Cardiac fibroblast (primary cell): Measurements from ENCODE around the gene ABCC9.

ENCODE experiments used
- DNase-seq, 2 donors: peaks; one replicate each; pipeline versions ENCODE4 v3.0.0 to v3.0.0-alpha.2; 2010; ENCODE audit warnings: low read depth in 2 of 2
- H3K4me3 ChIP-seq, 2 donors: replicated peaks in 1 of 2; 1 replicate in 1 of 2; 2 replicates in 1 of 2; pipeline ENCODE4 v1.5.1; 2011; ENCODE audit warnings: low read depth in 2 of 2, low read length in 2 of 2, mild to moderate bottlenecking in 2 of 2, moderate library complexity in 1 of 2
- TF ChIP-seq, protein P1 (sequence below): IDR thresholded peaks from one replicate; pipeline ENCODE4 v1.5.1; 2011; ENCODE audit warnings: low read depth, mild to moderate bottlenecking, low read length, inconsistent platforms

ABCC9 gene

DNA sequence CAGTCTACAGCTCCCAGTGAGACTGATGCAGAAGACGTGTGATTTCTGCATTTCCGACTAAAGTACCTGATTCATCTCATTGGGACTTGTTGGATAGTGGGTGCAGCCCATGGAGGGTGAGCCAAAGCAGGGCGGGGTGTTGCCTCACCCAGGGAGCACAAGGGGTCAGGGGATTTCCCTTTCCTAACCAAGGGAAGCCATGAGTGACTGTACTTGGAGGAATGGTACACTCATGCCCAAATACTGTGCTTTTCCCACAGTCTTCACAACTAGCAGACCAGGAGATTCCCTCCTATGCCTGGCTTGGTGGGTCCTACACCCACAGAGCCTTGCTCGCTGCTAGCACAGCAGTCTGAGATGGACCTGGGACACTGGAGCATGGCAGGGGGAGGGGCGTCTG, 21.0 kb upstream of the ABCC9 start:
- peak in 1 of 2 donors; percentile 82 for DNase-seq
- H3K4me3 ChIP-seq, result no peak overlapping the region
- TF ChIP-seq, protein P1, sequence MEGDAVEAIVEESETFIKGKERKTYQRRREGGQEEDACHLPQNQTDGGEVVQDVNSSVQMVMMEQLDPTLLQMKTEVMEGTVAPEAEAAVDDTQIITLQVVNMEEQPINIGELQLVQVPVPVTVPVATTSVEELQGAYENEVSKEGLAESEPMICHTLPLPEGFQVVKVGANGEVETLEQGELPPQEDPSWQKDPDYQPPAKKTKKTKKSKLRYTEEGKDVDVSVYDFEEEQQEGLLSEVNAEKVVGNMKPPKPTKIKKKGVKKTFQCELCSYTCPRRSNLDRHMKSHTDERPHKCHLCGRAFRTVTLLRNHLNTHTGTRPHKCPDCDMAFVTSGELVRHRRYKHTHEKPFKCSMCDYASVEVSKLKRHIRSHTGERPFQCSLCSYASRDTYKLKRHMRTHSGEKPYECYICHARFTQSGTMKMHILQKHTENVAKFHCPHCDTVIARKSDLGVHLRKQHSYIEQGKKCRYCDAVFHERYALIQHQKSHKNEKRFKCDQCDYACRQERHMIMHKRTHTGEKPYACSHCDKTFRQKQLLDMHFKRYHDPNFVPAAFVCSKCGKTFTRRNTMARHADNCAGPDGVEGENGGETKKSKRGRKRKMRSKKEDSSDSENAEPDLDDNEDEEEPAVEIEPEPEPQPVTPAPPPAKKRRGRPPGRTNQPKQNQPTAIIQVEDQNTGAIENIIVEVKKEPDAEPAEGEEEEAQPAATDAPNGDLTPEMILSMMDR, result no peak

DNA sequence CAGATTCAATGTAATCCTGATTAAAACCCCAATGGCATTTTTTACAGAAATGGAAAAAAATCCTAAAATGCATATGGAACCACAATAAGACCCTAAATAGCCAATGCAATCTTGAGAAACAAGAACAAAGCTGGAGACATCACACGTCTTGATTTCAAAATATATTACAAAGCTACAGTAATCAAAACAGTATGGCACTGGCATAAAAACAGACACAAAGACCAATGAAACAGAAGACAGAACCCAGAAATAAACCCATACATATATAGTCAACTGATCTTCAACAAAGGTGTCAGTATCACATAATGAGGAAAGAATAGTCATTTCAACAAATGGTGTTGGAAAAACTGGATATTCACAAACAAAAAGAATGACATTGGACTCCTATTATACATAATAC, 9.4 kb upstream of the ABCC9 start:
- H3K4me3 ChIP-seq, result no peak overlapping the region
- TF ChIP-seq, protein P1, result no peak

DNA sequence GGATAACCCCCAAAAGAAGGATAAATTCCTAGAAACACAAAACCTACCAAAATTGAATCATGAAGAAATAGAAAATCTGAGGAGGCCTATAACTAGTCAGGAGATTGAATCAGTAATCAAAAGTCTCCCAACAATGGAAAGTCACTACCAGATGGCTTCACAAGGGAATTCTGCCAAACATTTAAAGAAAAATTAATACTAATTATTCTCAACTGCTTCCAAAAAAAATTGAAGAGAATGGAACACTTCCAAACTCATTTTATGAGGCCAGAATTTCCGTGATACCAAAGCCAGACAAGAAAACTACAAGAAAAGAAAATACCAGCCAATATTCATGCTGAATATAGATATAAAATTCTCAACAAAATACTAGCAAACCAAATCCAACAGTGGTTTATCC, 7.8 kb upstream of the ABCC9 start:
- no peak overlapping the region for H3K4me3 ChIP-seq
- TF ChIP-seq, protein P1, result no peak
- DNase-seq, result no peak

More for the DNA sequence above, 9.4 kb upstream of the ABCC9 start:
- DNase-seq, result no peak

DNA sequence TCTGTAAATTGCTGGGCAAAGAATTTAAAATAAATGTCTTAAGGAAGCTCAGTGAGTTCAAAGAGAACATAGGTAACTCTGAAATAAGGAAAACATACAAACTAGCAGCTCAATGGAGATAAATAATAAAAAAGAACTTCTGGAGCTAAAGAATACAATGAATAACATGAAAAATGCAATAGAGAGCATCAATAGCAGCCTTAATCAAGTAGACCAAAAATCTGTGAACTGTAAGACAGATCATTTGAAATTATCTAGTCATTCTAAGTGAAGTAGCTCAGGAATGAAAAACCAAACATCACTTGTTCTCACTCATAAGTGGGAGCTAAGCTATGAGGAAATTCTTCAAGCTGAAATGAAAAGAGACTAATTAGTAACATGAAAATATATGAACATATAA, 5.8 kb upstream of the ABCC9 start:
- no peak overlapping the region for H3K4me3 ChIP-seq
- TF ChIP-seq, protein P1, result no peak

DNA sequence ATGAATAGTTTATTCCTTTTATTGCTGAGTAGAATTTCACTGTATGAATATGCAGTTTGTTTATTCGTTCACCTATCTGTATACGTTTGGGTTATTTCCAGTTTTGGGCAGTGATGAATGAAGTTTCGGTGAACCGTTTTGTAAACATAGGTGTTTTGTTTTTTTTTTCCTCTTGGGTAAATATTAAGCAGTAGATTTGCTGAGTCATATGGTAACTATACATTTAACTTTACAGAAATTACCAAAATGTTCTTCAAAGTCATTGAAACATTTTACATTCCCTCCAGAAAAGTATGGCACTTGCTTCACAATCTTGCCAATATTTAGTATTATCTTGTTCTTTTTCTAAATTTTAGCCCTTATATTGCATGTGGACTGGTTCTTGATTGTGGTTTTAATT, 3.8 kb upstream of the ABCC9 start:
- TF ChIP-seq, protein P1, result no peak
- no peak for DNase-seq
- no peak overlapping the region for H3K4me3 ChIP-seq

More for the DNA sequence above, 5.8 kb upstream of the ABCC9 start:
- DNase-seq, result no peak

DNA sequence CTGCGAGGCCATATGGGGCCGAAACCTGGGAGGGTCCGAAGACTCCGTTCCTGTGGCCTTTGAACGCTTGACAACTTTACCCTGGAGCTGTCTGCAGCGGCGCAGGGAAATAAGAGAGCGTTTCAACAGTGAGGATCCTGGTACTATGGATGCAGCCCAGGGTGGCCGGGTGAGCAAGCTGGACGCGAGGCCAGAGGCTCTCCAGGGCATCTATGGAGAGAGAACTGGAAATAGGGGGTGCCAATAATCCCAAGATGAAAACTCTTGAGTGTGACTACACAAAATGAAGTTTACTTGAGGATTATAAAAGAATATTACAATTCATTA, 1.1 kb upstream of the ABCC9 start:
- DNase-seq, result no peak
- H3K4me3 ChIP-seq, result peak overlapping the region; percentile 42 to 54
- TF ChIP-seq, protein P1, result no peak
